Measurements from ENCODE around the gene SHISAL1.

Gene SHISAL1

GRCh38 chr22:44205516-44206329 lies 107.0 kb downstream of the SHISAL1 start:
- DNase-seq, result no peak

GRCh38 chr22:44204739-44205515 lies 107.8 kb downstream of the SHISAL1 start:
- DNase-seq, result no peak

- DNase-seq, result no peak
These were observed 109.5 kb downstream of the SHISAL1 start for GRCh38 chr22:44203203-44203602.

GRCh38 chr22:44202261-44202789 lies 110.4 kb downstream of the SHISAL1 start:
- DNase-seq, result no peak

- DNase-seq, result no peak
These were observed 111.1 kb downstream of the SHISAL1 start for GRCh38 chr22:44201665-44202064.

- no peak for DNase-seq
These were observed 111.7 kb downstream of the SHISAL1 start for GRCh38 chr22:44200855-44201550.

GRCh38 chr22:44200451-44200850 lies 112.3 kb downstream of the SHISAL1 start:
- no peak for DNase-seq

GRCh38 chr22:44199866-44200265 lies 112.9 kb downstream of the SHISAL1 start:
- no peak for DNase-seq

GRCh38 chr22:44199164-44199563 lies 113.6 kb downstream of the SHISAL1 start:
- DNase-seq, result no peak

- no peak for DNase-seq
These were observed 115.5 kb downstream of the SHISAL1 start for GRCh38 chr22:44197271-44197670.

- DNase-seq, result no peak
These were observed 116.0 kb downstream of the SHISAL1 start for GRCh38 chr22:44196731-44197131.

GRCh38 chr22:44196241-44196640 lies 116.5 kb downstream of the SHISAL1 start:
- DNase-seq, result no peak

- no peak for DNase-seq
These were observed 117.4 kb downstream of the SHISAL1 start for GRCh38 chr22:44195189-44195871.

- no peak for DNase-seq
These were observed 118.2 kb downstream of the SHISAL1 start for GRCh38 chr22:44194569-44194968.

Data from DMS153 (cell line).